Spleen (tissue), 11 donors: ENCODE measurements around the gene ZSCAN1. TPM values are rescaled to one million over a fixed set of nuclear protein-coding genes. Genes with fewer than 3 reads are reported as not detected.
A peak's percentile ranks its signal among the peaks of the same experiment; 100 is the strongest.

Experiments
- DNase-seq: peaks from one replicate; pipeline ENCODE4 v3.0.0-alpha.2; 2020
- H3K27ac ChIP-seq, 8 donors: fragments of 200-600 bp; sonication (generic) in 7 of 8; 1 replicate in 4 of 8; 2 replicates in 4 of 8; pipeline versions ENCODE4 v1.5.0 to v1.8.0; 2016 to 2021; ENCODE audit warnings: inconsistent platforms in 4 of 8, mild to moderate bottlenecking in 4 of 8, moderate library complexity in 1 of 8
- H3K27me3 ChIP-seq, 7 donors: fragments of 200-600 bp; sonication (generic) in 6 of 7; replicated peaks in 1 of 7; 1 replicate in 4 of 7; 2 replicates in 3 of 7; pipeline versions ENCODE4 v1.5.0 to v1.8.0; 2016 to 2021; ENCODE audit warnings: inconsistent platforms in 3 of 7, mild to moderate bottlenecking in 1 of 7
- H3K36me3 ChIP-seq, 6 donors: fragments of 200-600 bp; sonication (generic) in 5 of 6; 1 replicate in 4 of 6; 2 replicates in 2 of 6; pipeline versions ENCODE4 v1.5.0 to v1.8.0; 2016 to 2021; ENCODE audit warnings: inconsistent platforms in 2 of 6
- H3K4me1 ChIP-seq, 6 donors: fragments of 200-600 bp; sonication (generic) in 5 of 6; 1 replicate in 3 of 6; 2 replicates in 3 of 6; pipeline versions ENCODE4 v1.5.0 to v1.8.0; 2016 to 2021; ENCODE audit warnings: inconsistent platforms in 3 of 6
- H3K4me3 ChIP-seq, 8 donors: fragments of 200-600 bp; sonication (generic) in 7 of 8; 1 replicate in 4 of 8; 2 replicates in 4 of 8; pipeline versions ENCODE4 v1.5.0 to v1.8.0; 2016 to 2021; ENCODE audit warnings: inconsistent platforms in 4 of 8, mild to moderate bottlenecking in 4 of 8, moderate library complexity in 2 of 8
- H3K9me3 ChIP-seq, 8 donors: fragments of 200-600 bp; sonication (generic) in 7 of 8; 1 replicate in 4 of 8; 2 replicates in 4 of 8; pipeline versions ENCODE4 v1.5.0 to v1.8.0; 2016 to 2021; ENCODE audit warnings: inconsistent platforms in 4 of 8
- CTCF ChIP-seq, 11 experiments: fragments of 200-600 bp in 7 of 11; fragments of 450-650 bp in 4 of 11; sonication (generic) in 4 of 11; IDR thresholded peaks in 8 of 11; conservative IDR thresholded peaks in 3 of 11; 1 replicate in 7 of 11; 2 replicates in 4 of 11; pipeline versions ENCODE4 v1.4.0 to v1.8.0; 2016 to 2021; ENCODE audit warnings: antibody characterized with exemption in 11 of 11, inconsistent platforms in 4 of 11, mild to moderate bottlenecking in 1 of 11
- POLR2A ChIP-seq, 3 donors: fragments of 450-650 bp; IDR thresholded peaks; one replicate each; pipeline ENCODE4 v1.5.1; 2017; ENCODE audit warnings: antibody characterized with exemption in 3 of 3, mild to moderate bottlenecking in 1 of 3
- POLR2AphosphoS5 ChIP-seq, 3 donors: sonication (generic); formaldehyde crosslinking; IDR thresholded peaks; one replicate each; pipeline ENCODE4 v1.5.1; 2017; ENCODE audit warnings: antibody characterized with exemption in 3 of 3
- WGBS, 5 donors: extraction: QIAGEN DNeasy Blood & Tissue Kit in 3 of 5; methylation state at CpG; one replicate each; pipeline versions ENCODE4 v1.1.5 to v1.1.7; 2013 to 2018; 5-methylcytosine and 5-hydroxymethylcytosine counted together
- intact Hi-C: fragments of 100-400 bp; cut with DNase I; formaldehyde crosslinking; loops from one replicate; pipeline ENCODE4 v1.15.0; 2023; ENCODE audit warnings: low total_unique reads
- polyA plus RNA-seq, 3 donors: library from polyadenylated mRNA; stranded (reverse); fragments of 200-250 nt; gene quantifications; one replicate each; pipeline ENCODE4 v1.2.1, GENCODE V29; 2013
- total RNA-seq, 7 donors: library from RNA; depleted of rRNA in 3 of 7; stranded (reverse); fragments of >200 nt in 3 of 7; fragmentation: NEBNext Ultra II Directional in 4 of 7; extraction: Animal tissue kit (Norgen Biotek cat#: 25700) in 4 of 7; gene quantifications; one replicate each; pipeline versions ENCODE4 v1.1.0 to v1.2.1, GENCODE V29; 2016 to 2021
- donor health status: healthy with polysubstance abuse.
- donor health status: DM: no; HTN: no; CAD: no; lungs with moderate emphysema.
- donor health status: DM: no; HTN: no; CAD: no.
- donor health status: Bipolar disorder and iron deficiency.
- donor health status: healthy.
- donor health status: DM: no; HTN: no; CAD: no.
- donor health status: DM: yes; HTN: yes; CAD: no.

Gene ZSCAN1
- total and polyA plus RNA-seq, 10 donors = 0.08 to 0.24 TPM; not detected in 8

DNA sequence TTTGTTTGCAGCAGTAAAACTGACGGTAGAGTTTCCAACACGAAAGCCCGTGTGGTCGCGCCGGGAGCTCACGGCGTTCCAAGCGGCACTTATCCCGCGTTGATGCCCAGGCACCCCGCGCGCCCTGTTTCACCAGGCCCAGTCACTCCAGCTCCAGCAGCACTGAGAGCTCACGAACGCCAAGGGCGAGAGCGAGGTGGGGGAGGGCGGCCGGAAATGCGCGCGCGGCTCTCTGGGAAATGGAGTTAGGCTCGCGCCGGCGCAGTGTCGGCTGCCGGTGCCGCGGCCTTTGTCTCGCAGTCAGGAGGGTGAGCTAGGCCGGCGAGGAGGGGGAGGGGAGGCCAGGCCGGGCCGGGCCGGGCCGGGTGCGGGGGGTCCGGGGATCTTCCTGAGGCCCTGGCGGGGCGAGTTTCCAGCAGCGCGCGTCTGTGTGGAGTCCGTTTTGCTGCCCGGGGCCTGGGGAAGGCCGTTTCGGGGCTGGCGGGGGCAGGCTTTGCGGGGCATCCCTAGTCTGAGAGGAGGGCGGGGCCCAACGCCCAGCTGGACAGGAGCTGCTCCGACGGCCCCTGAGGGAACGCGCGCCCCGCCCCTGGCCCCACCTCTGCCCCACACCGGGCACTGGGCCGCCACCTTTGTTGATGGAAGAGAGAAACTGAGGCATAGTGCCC, 25.3 kb downstream of the ZSCAN1 start, which contains the start of gene ZNF135:
TSS of gene ZNF135 (plus strand) at position 280 of the 668 bp plus-strand sequence. CDS start 721 bp downstream, outside the sequence.
- intact Hi-C loops = no loop called here
- WGBS, 5 donors = 2 to 5% (median 4%) methylated on average over 40 to 62 of the region's 62 CpGs
- TF ChIP-seq POLR2A (IDR thresholded peaks at IDR 0.05) (no peak), POLR2AphosphoS5 (IDR thresholded peaks at IDR 0.05) (peak; percentile 85 to 90 (median 88))
- DNase-seq = peak; percentile 89
- H3K27ac ChIP-seq = peak within 1 kb of the TSS; percentile 84 to 94 (median 90)
- H3K9me3 ChIP-seq = peaks cover 0 to 100% (median 77%) of the 10 kb centered on the region in 8 donors
- H3K27me3 ChIP-seq = peaks cover 0 to 30% (median 0%) of the 10 kb centered on the region in 7 donors
- H3K4me3 ChIP-seq = peak within 1 kb of the TSS; percentile 45 to 77 (median 53)
- H3K36me3 ChIP-seq = peaks cover 0 to 19% (median 4%) of the 10 kb centered on the region in 6 donors
- H3K4me1 ChIP-seq = peaks cover 0 to 13% (median 5%) of the 10 kb centered on the region in 6 donors

DNA sequence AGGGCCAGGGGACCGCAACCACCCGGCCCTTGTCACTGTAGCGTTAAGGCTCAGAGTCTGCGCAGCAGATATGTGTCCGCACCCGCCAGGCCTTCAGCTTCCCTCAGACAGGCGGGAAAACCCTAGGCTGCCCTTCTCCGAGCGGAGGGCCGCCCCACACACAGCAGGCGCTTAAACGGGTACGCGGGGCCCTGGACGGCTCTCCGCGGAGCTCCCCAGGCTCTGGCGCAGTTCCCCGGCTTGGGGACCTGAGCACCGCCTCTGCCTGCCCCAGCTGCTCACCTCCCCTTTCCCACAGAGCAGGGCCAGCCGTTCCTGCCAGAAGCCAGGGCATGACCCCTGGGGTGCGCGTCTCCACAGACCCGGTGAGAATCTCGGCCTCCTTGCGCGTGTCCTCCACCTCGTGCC, 25.9 kb downstream of the ZSCAN1 start:
- no peak for DNase-seq
- Histone ChIP-seq H3K27ac (peak overlapping the region; percentile 84 to 94 (median 90)), H3K27me3 (peaks cover 0 to 30% (median 0%) of the 10 kb centered on the region in 7 donors), H3K4me1 (peaks cover 0 to 13% (median 3%) of the 10 kb centered on the region in 6 donors), H3K36me3 (peaks cover 0 to 24% (median 10%) of the 10 kb centered on the region in 6 donors), H3K4me3 (peak overlapping the region; percentile 45 to 77 (median 53)), H3K9me3 (peaks cover 0 to 100% (median 79%) of the 10 kb centered on the region in 8 donors)
- TF ChIP-seq CTCF (IDR thresholded peaks at IDR 0.05 in 8 of 11, conservative IDR thresholded peaks at IDR 0.05 in 3 of 11) = no peak
- TF ChIP-seq POLR2A (IDR thresholded peaks at IDR 0.05) = no peak
- TF ChIP-seq POLR2AphosphoS5 (IDR thresholded peaks at IDR 0.05) = no peak
- intact Hi-C loops = no loop called here
- WGBS, 5 donors = 13 to 51% (median 23%) methylated on average over 8 to 28 of the region's 28 CpGs

GRCh38 chr19:58060231-58060630, 26.4 kb downstream of the ZSCAN1 start:
- H3K9me3 ChIP-seq = peaks cover 0 to 100% (median 81%) of the 10 kb centered on the region in 8 donors
- WGBS, 5 donors = 77 to 94% (median 93%) methylated on average over 22 to 24 of the region's 24 CpGs
- intact Hi-C loops = no loop called here
- no peak for TF ChIP-seq CTCF (IDR thresholded peaks at IDR 0.05 in 8 of 11, conservative IDR thresholded peaks at IDR 0.05 in 3 of 11)
- TF ChIP-seq POLR2A (IDR thresholded peaks at IDR 0.05) = no peak
- no peak for TF ChIP-seq POLR2AphosphoS5 (IDR thresholded peaks at IDR 0.05)
- H3K27me3 ChIP-seq = peaks cover 0 to 24% (median 0%) of the 10 kb centered on the region in 7 donors
- peaks cover 0 to 30% (median 14%) of the 10 kb centered on the region in 6 donors for H3K36me3 ChIP-seq
- H3K4me1 ChIP-seq = peaks cover 0 to 13% (median 2%) of the 10 kb centered on the region in 6 donors
- no peak for DNase-seq
- peak overlapping the region in 4 of 8 donors; percentile 52 to 77 (median 56) for H3K4me3 ChIP-seq
- H3K27ac ChIP-seq = no peak overlapping the region

- TF ChIP-seq POLR2A (IDR thresholded peaks at IDR 0.05) = no peak
- TF ChIP-seq CTCF (IDR thresholded peaks at IDR 0.05 in 8 of 11, conservative IDR thresholded peaks at IDR 0.05 in 3 of 11) = no peak
- no peak for TF ChIP-seq POLR2AphosphoS5 (IDR thresholded peaks at IDR 0.05)
- intact Hi-C loops = no loop called here
- WGBS, 5 donors = 87 to 99% (median 95%) methylated on average over 2 to 3 of the region's 3 CpGs
- Histone ChIP-seq H3K4me1 (peaks cover 0 to 13% (median 2%) of the 10 kb centered on the region in 6 donors), H3K27ac (no peak overlapping the region), H3K36me3 (peaks cover 2 to 62% (median 40%) of the 10 kb centered on the region in 6 donors), H3K9me3 (peaks cover 14 to 100% (median 97%) of the 10 kb centered on the region in 8 donors), H3K4me3 (no peak overlapping the region), H3K27me3 (peaks cover 0 to 10% (median 0%) of the 10 kb centered on the region in 7 donors)
- DNase-seq = no peak
Observed at GRCh38 chr19:58063712-58064111, 29.9 kb downstream of the ZSCAN1 start.
